OCI-LY3 (cell line): ENCODE data around the gene FBXW9.

Source experiments
- CTCF ChIP-seq: fragments of 200-600, 300-600 bp; sonication (generic); IDR thresholded peaks from 2 replicates; pipeline ENCODE4 v1.5.1; 2014; ENCODE audit warnings: antibody characterized with exemption, low read length, low read depth
- EZH2phosphoT487 ChIP-seq: fragments of 200-600 bp; shearing (Covaris generic); IDR thresholded peaks from 2 replicates; pipeline ENCODE4 v1.6.1; 2018; ENCODE audit warnings: antibody characterized with exemption, mixed run types, low read depth

GRCh38 chr19:12736995-12737834 lies 40.8 kb upstream of the FBXW9 start, which contains the start of gene GET3:
- TF ChIP-seq CTCF (no peak), EZH2phosphoT487 (no peak)
